Kidney (tissue), 14 donors: ENCODE data around the gene COPZ2. TPM values are rescaled to one million over a fixed set of nuclear protein-coding genes. Genes with fewer than 3 reads are reported as not detected.
"Not testable (repeated sequence)": the region's sequence is repeated elsewhere in the genome, so short reads cannot be mapped to it uniquely, and the experiment has no call there.

Source experiments
- DNase-seq, 5 donors: peaks; one replicate each; pipeline ENCODE4 v3.0.0-alpha.2; 2013 to 2020
- FAIRE-seq: peaks from 2 replicates; lab custom pipeline; 2012; peaks lifted over from hg19 to GRCh38; lab: Jason Lieb, UNC
- H3K27ac ChIP-seq, 2 donors: one replicate each; pipeline ENCODE4 v1.7.0; 2013; ENCODE audit warnings: low read depth in 2 of 2, low read length in 2 of 2, inconsistent platforms in 1 of 2
- H3K27me3 ChIP-seq: one replicate; pipeline ENCODE4 v1.7.1; 2013; ENCODE audit warnings: low read length, inconsistent platforms; ENCODE audit not compliant: control insufficient read depth, insufficient read depth
- H3K36me3 ChIP-seq, 3 donors: one replicate each; pipeline versions ENCODE4 v1.7.0 to v1.7.1; 2013; ENCODE audit warnings: low read length in 3 of 3, control low read depth in 1 of 3, inconsistent platforms in 1 of 3; ENCODE audit not compliant: insufficient read depth in 3 of 3, control insufficient read depth in 2 of 3
- H3K4me1 ChIP-seq, 3 donors: one replicate each; pipeline versions ENCODE4 v1.7.0 to v1.7.1; 2013; ENCODE audit warnings: low read length in 3 of 3, inconsistent platforms in 1 of 3, low read depth in 1 of 3; ENCODE audit not compliant: control insufficient read depth in 2 of 3, insufficient read depth in 2 of 3
- H3K4me3 ChIP-seq, 3 donors: one replicate each; pipeline versions ENCODE4 v1.7.0 to v1.8.1; 2013; ENCODE audit warnings: low read length in 3 of 3, control low read depth in 1 of 3, inconsistent platforms in 1 of 3
- H3K9ac ChIP-seq, 3 donors: one replicate each; pipeline versions ENCODE4 v1.7.0 to v1.7.1; 2013; ENCODE audit warnings: low read length in 3 of 3, control low read depth in 1 of 3, inconsistent platforms in 1 of 3
- H3K9me3 ChIP-seq, 3 donors: one replicate each; pipeline versions ENCODE4 v1.7.0 to v1.7.1; 2013; ENCODE audit warnings: low read length in 3 of 3, control low read depth in 1 of 3, inconsistent platforms in 1 of 3; ENCODE audit not compliant: control insufficient read depth in 2 of 3, insufficient read depth in 1 of 3
- CTCF ChIP-seq: IDR thresholded peaks from 3 replicates; pipeline ENCODE4 v1.5.1; 2012; ENCODE audit warnings: mild to moderate bottlenecking, moderate library complexity, borderline replicate concordance; ENCODE audit not compliant: insufficient read depth; ENCODE audit errors: extremely low read depth
- intact Hi-C: fragments of 100-400 bp; cut with DNase I; formaldehyde crosslinking; loops from one replicate; pipeline ENCODE4 v1.11.1; 2022
- polyA plus RNA-seq: library from polyadenylated mRNA; stranded (reverse); fragments of 350-450 nt; fragmentation: Illumina TruSeq; extraction: RNeasy Lipid Tissue Mini Kit (QIAGEN cat#74804); gene quantifications from one replicate; pipeline ENCODE4 v1.2.3, GENCODE V29; 2014; ENCODE audit warnings: low read depth, low replicate concordance; ENCODE audit not compliant: insufficient read depth
- total RNA-seq: library from RNA; stranded (reverse); fragmentation: NEBNext Ultra II Directional; extraction: Animal tissue kit (Norgen Biotek cat#: 25700); gene quantifications from one replicate; pipeline ENCODE4 v1.2.1, GENCODE V29; 2021
- donor health status: control.
- donor health status: control.
- donor health status: control.
- donor health status: control.
- donor health status: control.
- donor health status: DM: yes; HTN: yes; CAD: no.
- donor health status: Normal renal cell carcinoma (clear cell type).

The COPZ2 gene
- total and polyA plus RNA-seq, 2 donors from 2014 or later, result 24.9 to 38.2 TPM

- H3K9me3 ChIP-seq, result no peaks in the 10 kb centered on the region
- H3K27me3 ChIP-seq, result no peaks in the 10 kb centered on the region
- H3K27ac ChIP-seq, result no peak overlapping the region
- H3K36me3 ChIP-seq, result peaks cover 4 to 12% (median 6%) of the 10 kb centered on the region in 3 donors
- DNase-seq (no peak), FAIRE-seq (no peak)
- no peak overlapping the region for H3K9ac ChIP-seq
- H3K4me3 ChIP-seq, result no peak overlapping the region
- TF ChIP-seq CTCF, result no peak
- intact Hi-C loops, result no loop called here
- H3K4me1 ChIP-seq, result peaks cover 4 to 10% (median 5%) of the 10 kb centered on the region in 3 donors
Observed at GRCh38 chr17:48070195-48070594, 32.6 kb upstream of the COPZ2 start.

- TF ChIP-seq CTCF, result peak; percentile 12
- FAIRE-seq (no peak), DNase-seq (no peak)
- H3K27me3 ChIP-seq, result no peaks in the 10 kb centered on the region
- no peak overlapping the region for H3K4me3 ChIP-seq
- H3K9ac ChIP-seq, result no peak overlapping the region
- no peaks in the 10 kb centered on the region for H3K9me3 ChIP-seq
- H3K36me3 ChIP-seq, result peaks cover 8 to 13% (median 10%) of the 10 kb centered on the region in 3 donors
- peaks cover 0 to 2% (median 0%) of the 10 kb centered on the region in 3 donors for H3K4me1 ChIP-seq
- H3K27ac ChIP-seq, result peak overlapping the region in 1 of 2 donors; percentile 2
- intact Hi-C loops, result no loop called here
Observed at GRCh38 chr17:48068491-48068961, 30.9 kb upstream of the COPZ2 start.

GRCh38 chr17:48067808-48068207 lies 30.2 kb upstream of the COPZ2 start:
- not testable (repeated sequence) for DNase-seq, FAIRE-seq, H3K4me3 ChIP-seq

GRCh38 chr17:48067245-48067644 lies 29.6 kb upstream of the COPZ2 start:
- Histone ChIP-seq H3K27ac (no peak overlapping the region), H3K9ac (no peak overlapping the region), H3K9me3 (no peaks in the 10 kb centered on the region), H3K4me3 (no peak overlapping the region), H3K36me3 (peaks cover 10 to 22% (median 13%) of the 10 kb centered on the region in 3 donors), H3K4me1 (no peaks in the 10 kb centered on the region), H3K27me3 (no peaks in the 10 kb centered on the region)
- FAIRE-seq (no peak), DNase-seq (no peak)
- intact Hi-C loops, result no loop called here
- TF ChIP-seq CTCF, result no peak

More at GRCh38 chr17:48067808-48068207, 30.2 kb upstream of the COPZ2 start:
- H3K9ac ChIP-seq, H3K27ac ChIP-seq, H3K27me3 ChIP-seq, intact Hi-C loops, H3K9me3 ChIP-seq, H3K4me1 ChIP-seq: not testable (repeated sequence)
- H3K36me3 ChIP-seq, result peaks cover 10 to 17% (median 11%) of the 10 kb centered on the region in 3 donors
